A549 (cell line): ENCODE measurements around the gene CNTNAP5.

Experiments used
- CTCF ChIP-seq: fragments of >200 bp; sonication (Bioruptor Twin); formaldehyde crosslinking; IDR thresholded peaks from 3 replicates; pipeline ENCODE4 v1.5.1; 2016
- KDM1A ChIP-seq: fragments of 200-600 bp; sonication (generic); IDR thresholded peaks from 2 replicates; pipeline ENCODE4 v1.6.1; 2016; ENCODE audit warnings: low read depth, mild to moderate bottlenecking
- NFE2L2 ChIP-seq: fragments of 150-350 bp; conservative IDR thresholded peaks from 2 replicates; pipeline ENCODE4 v1.6.1; 2014; ENCODE audit warnings: low read length
- NPAS2 ChIP-seq: fragments of 250-450 bp; sonication (Bioruptor Pico); IDR thresholded peaks from 2 replicates; pipeline ENCODE4 v1.8.0; 2022; ENCODE audit warnings: mild to moderate bottlenecking, moderate library complexity, borderline replicate concordance
- NR3C1 ChIP-seq: fragments of >200 bp; sonication (Bioruptor Twin); formaldehyde crosslinking; IDR thresholded peaks from 3 replicates; pipeline ENCODE4 v1.6.1; 2017
- POLR2A ChIP-seq: IDR thresholded peaks from 2 replicates; pipeline ENCODE4 v1.6.1; 2012; ENCODE audit warnings: mild to moderate bottlenecking, low read length
- POLR2AphosphoS2 ChIP-seq: conservative IDR thresholded peaks from 2 replicates; pipeline ENCODE4 v1.6.1; 2012; ENCODE audit warnings: low read length, improper control_type of control experiment, inconsistent platforms
- REST ChIP-seq: fragments of 200-600 bp; sonication (generic); IDR thresholded peaks from 2 replicates; pipeline ENCODE4 v1.6.1; 2016; ENCODE audit warnings: antibody characterized with exemption, mild to moderate bottlenecking, moderate library complexity
- SREBF2 ChIP-seq: fragments of 450-650 bp; IDR thresholded peaks from 2 replicates; pipeline ENCODE4 v1.6.1; 2014; ENCODE audit warnings: mild to moderate bottlenecking, moderate library complexity
- ZC3H11A ChIP-seq: fragments of 450-650 bp; IDR thresholded peaks from 2 replicates; pipeline ENCODE4 v1.6.1; 2014; ENCODE audit warnings: antibody characterized with exemption, mild to moderate bottlenecking

- TF ChIP-seq CTCF (no peak), KDM1A (no peak), REST (no peak), POLR2A (no peak), NPAS2 (CRISPR knock-in tag) (no peak), SREBF2 (no peak), POLR2AphosphoS2 (no peak), NR3C1 (no peak), NFE2L2 (no peak), ZC3H11A (no peak)
Measured at GRCh38 chr2:124575497-124575896, 550.4 kb downstream of the CNTNAP5 start.
